HG03521 (cell line): ENCODE measurements around the gene TINCR.
"Not testable (repeated sequence)": the region's sequence is repeated elsewhere in the genome, so short reads cannot be mapped to it uniquely, and the experiment has no call there.

Experiments used
- ATAC-seq: cut with Tn5 transposase; IDR thresholded peaks from one replicate; pipeline ENCODE4 v1.9.1; 2021; ENCODE audit warnings: mild to moderate bottlenecking, moderate library complexity; ENCODE audit not compliant: unreplicated experiment

Gene TINCR

DNA sequence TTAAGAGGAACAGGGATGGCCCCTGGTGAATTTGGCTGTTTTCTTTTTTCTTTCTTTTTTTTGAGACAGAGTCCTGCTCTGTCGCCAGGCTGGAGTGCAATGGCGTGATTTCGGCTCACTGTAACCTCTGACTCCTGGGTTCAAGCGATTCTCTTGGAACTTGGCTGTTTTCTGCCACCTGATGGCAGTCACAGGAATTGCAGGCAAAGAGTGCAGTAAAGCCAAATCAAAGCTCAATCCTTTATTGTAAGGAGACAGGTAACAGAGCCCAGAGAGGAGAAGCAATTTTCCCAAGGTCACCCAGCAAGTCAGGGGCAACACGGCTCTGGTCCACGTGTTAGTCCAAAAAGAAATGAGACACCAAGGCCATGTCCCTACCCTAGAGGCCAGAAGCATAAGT lies 6.2 kb downstream of the TINCR start:
- no peak for ATAC-seq

DNA sequence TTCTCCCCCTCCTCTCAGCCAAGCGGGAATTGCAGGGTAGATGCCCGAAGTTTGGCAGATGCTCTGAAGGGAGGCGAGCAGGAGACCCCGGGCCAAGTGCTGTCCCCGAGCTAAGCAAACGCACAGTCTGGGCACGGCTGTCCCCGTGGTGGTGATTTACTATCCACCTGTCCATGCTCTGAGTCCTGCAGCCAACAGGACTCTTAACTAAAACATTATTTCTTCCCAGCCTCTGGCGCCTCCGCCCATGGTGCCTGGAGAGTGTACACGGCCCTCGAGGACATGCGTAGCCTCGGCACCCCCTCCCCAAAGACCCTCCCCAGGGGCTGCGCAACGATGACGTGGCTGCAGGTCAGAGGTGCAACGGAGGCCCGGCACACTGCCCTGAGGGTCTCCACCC lies 7.6 kb downstream of the TINCR start:
- no peak for ATAC-seq

DNA sequence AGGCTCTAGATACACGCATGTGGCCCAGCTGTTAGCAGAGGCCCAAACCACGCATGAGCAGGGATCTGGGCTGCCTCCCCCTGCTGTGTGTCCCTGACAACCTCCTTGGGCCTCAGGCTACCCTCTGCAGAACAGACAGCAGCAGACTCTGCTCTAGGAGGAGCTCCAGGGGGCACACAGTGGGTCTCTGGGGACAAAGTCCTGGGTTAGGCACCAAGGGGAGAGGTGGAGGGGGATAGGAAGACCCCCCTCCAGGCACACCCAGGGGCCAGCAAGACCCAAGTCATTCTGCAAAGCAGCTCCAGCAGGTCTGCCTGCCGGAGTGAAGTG lies 8.0 kb downstream of the TINCR start:
- no peak for ATAC-seq

DNA sequence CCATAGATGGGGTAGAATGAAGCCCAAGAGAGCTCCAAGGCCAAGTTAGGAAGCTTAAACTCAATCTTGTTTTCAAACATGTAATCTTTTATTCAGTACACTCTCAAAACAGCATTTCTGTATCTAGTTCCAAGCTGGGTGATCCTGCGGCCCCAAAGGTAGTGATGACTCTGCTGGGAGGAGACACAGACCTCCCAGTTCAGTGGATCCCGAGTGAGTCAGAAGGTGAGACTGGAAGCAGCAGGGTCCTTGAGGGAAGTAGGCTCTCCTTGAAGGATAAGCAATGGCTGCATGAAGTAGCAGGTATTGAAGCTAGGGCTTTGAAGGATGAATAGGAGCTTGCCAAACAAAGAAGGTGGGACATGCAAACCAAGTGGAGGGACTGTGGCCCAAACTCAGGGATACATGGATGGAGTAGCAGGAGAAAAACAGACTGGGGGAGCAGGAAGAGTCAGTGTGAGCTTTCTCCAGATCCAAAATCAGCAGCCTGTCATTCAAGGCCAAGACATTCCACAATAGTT lies 9.6 kb downstream of the TINCR start:
- ATAC-seq = no peak

DNA sequence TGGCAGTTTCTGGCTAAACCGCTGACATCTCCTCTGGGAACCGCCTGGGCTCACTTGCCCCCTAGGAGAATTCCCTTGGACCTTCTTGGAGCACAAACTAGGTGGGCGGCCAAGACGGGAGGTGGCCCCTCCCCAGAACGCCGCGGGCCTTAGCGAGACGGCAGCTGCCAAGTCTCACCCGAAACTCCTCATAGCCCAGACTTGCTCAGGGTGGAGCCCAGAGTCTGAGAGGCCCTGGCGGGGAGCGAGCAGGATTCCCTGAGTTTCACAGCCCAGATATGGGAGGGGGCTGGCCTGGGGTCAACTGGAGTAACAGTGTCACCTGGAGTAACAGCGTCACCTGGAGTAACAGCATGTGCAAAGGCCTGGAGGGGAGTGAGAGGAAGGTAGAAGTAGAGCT lies 10.1 kb downstream of the TINCR start:
- ATAC-seq = no peak

DNA sequence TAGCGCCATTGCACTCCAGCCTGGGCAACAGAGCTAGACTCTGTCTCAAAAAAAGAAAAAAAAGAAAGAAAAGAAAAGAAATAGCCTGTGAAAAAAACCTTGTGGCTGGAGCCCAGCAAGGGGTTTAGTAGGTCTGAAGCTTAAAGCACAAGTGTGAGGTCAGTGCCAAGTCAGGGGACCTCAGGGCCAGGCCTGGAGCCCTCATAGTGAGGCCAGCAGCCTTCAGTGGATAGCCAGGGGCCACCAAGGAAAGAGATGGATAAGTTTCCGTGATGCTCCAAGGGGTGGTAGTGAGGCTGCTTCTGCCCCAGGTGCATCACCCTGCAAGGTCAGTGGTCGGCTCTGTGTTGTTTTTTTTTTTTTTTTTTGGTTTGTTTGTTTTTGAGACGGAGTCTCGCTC lies 12.9 kb downstream of the TINCR start:
- ATAC-seq = no peak

DNA sequence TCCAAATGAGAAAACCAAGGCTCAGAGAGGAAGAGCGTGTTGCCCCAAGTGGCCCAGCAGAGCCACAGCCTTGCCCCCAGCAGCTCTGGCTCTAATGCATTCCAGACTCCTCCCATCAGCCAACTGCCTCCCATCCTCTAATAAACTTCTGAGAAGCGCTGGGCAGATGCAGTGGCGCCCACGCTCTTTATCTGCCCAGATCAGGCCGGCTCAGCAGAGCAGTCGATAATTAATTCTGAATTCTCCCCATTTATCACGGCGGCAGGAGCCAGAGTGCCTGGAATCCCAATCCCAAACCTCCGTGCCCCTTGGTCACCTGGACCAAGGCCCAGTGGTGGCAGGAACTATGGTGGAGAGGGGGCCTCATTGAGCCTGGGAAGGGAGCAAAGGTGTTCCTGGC lies 13.9 kb downstream of the TINCR start:
- no peak for ATAC-seq

DNA sequence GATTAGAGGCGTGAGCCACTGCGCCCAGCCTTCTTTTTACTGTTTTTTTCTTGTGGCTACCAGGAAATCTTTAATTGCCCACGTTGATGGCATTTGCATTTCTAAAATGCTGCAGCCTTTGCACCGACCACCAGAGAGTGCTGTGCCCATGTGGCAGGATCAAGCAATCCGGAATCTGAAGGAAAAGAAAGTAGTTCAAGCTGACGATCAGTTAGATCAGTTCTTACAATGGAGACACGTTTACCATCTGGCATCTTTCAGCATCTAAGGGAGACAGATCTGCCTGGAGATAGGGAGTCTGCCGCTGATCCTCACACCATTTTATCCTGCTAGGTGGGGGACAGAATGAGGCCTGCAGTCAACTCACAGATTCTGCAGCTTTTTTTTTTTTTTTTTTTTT lies 19.9 kb downstream of the TINCR start:
- ATAC-seq = no peak

DNA sequence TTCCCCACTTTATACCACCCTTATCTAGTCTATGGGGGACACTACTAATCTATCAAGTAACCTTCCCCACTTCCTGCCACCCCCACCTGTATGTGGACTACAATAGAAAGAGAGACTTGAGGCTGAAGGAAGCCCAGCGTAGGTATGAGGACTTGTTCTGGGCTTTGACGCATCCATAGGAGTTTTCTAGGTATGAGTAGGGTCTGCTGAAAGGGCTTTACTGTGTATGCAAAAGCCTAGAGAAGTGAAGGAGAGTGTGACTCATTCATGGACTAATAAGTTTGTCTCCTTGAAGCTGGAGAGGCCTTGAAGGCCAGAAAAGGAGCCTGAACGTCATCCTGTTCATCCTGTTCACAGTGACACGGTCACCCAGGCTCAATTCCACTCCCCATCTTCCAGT lies 21.8 kb downstream of the TINCR start:
- ATAC-seq = no peak

DNA sequence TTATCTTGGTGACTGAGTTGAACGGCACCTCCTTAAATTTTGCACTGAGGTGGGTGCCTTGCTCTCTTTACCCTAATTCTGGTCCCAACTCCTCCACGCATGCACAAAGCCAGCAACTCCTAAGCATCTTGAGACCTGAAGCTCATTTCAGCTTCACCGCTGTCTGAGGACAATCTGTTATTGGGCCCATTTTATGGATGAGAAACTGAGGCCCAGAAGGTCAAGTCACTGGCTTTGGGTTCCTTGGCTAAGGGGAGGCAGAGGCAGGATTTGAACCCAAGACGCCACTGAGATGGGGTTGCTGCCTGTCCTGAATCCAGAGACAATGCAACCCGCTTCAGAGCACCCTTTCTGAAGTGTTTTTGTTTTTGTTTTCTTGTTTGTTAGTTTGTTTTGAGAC lies 22.7 kb downstream of the TINCR start:
- no peak for ATAC-seq

DNA sequence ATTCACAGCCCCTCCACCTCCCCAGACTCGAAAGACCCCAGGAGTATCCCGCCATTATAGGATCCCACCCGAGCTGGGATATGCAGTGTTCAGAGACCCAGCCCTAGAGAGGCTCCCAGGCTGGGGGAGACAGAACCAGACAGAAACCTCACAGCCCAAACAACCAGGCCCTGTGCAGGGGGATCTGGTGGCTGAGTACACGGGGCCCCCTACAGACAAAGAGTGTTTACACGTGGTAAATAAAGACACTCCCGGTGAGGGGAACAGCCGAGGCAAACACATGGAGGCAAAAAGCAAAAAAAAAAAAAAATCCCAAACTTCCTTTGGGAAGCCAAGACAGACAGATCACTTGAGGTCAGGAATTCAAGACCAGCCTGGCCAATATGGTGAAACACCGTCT lies 25.1 kb downstream of the TINCR start:
- ATAC-seq = no peak

DNA sequence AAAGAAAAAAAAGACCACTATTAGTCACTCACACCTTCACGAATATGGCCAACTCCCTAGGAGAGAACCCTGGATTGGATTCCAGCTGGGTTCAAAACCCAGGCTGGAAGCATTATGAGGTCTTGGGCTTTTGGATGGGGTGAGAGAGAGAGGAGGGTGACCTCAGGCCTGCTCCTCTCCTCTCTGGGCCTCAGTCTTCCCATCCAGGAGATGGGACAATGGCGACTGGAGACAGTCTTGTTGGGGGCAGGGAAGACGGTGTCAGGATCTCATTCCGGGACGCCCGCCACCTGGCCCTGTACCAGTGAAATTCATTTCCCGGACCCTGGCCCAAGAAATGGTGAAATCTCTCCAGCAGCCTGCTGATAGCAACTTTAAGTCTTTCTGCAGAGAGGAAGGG lies 26.3 kb downstream of the TINCR start:
- no peak for ATAC-seq

DNA sequence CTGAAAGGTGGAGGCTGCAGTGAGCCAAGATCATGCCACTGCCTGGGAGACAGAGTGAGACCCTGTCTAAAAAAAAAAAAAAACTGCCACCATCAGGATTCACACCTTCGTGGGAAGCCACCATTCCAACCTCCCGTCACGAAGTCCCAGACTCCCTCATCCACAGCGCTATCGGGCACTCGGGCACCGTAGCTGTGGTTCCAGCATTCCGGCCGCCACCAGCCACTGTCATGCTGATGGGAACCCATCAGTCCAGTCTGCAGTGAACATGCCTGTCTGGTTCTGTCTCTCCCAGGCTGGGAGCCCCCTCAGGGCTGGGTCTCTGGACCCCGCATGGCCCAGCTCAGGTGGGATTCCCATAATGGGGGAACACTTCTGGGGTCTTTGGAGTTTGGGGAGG lies 27.5 kb downstream of the TINCR start:
- ATAC-seq = no peak

DNA sequence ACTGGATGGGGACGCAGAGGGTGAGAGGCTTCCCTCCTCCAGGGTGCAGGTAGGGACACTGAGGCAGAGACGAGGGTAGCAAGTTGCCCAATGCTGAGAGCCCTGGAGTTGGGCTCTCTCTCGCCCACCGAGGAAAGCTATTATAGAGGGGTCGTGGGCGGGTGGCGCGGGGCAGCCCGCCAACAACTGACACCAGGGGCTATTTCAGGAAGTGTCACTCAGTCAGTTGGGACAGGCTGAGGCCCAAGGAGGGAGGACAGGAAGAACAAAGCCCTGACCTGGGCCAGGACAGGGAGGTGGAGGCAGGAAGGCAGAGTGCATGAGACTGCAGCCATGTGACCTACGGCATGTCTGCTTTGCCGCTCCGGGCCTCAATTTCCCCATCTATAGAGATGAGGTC lies 29.9 kb downstream of the TINCR start:
- no peak for ATAC-seq

DNA sequence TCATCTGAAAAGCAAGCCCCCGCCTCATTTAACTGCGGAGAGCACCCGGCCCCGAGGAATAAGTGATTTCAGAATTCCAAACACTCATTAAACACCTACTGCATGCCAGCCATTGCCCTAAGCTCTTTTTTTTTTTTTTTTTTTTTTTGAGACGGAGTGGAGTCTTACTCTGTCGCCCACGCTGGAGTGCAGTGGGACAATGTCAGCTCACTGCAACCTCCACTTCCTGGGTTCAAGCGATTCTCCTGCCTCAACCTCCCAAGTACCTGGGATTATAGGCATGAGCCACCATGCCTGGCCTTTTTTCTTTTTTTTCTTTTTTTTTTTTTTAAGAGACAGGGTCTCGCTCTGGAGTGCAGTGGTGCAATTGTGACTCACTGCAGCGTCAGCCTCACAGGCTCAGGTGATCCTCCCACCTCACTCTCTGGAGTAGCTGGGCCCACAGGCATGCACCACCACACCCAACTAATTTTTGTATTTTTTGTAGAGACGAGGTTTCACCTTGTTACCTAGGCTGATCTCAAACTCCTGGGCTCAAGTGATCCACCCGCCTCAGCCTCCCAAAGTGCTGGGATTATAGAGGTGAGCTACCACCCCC lies 30.7 kb downstream of the TINCR start:
- ATAC-seq = not testable (repeated sequence)

DNA sequence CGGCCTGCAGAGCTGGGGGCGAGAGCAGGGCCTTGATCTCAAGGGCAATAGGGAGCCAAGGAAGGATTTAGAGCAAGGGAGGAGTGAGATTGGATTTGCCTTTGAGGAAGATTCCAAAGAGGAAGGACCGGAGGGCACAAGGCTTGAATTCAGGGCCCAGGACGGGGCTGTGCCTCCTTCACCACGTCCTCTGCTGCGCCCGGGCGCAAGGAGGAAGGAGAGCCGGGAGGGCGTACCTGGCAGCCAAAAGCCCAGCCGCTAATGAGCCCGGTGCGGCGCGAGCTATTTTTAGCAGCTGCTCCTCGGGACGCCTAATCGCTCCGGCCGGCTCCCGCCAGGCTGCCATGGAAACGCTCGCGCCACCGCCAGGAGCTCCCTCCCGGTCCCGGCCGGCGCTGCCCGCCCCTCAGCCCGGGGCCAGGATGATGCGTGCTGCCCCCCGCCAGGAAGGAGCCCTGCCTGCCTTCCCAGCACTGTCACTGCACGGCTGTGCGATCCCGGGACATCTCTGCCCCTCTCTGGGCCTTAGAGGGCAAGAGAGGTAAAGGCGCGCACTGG lies 31.3 kb downstream of the TINCR start:
- no peak for ATAC-seq

DNA sequence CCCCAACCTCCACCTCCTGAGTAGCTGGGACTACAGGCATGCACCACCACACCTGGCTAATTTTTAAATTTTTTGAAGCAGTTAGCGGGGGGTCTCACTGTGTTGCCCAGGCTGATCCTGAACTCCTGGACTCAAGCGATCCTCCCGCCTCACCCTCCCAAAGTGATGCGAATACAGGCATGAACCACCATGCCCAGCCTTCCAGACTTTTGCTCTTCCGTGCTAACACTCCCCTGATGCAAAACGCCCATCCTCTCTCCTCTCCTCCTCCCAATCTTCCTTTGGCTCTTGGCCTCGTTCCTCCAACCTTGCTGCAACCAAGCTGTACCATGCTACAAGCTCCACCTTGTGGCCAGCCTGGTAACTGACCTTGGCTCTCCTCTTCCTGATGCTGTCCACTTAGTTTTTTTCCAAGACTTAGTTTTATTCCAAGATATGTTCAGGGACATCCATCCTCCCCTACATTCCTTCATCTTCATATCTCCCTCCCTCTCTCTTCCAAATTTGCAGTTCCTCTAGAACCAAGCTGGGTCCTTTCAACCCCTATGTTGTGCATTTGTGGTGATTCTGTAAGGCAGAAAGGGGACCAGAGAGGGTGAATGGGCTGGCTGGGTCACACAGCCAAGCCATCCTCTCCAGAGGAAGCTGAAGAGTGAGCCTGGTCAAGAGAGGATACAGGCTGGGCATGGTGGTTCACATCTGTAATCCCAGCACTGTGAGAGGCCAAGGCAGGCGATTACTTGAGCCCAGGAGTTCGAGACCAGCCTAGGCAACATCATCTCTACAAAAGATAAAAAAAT lies 32.8 kb downstream of the TINCR start:
- no peak for ATAC-seq

DNA sequence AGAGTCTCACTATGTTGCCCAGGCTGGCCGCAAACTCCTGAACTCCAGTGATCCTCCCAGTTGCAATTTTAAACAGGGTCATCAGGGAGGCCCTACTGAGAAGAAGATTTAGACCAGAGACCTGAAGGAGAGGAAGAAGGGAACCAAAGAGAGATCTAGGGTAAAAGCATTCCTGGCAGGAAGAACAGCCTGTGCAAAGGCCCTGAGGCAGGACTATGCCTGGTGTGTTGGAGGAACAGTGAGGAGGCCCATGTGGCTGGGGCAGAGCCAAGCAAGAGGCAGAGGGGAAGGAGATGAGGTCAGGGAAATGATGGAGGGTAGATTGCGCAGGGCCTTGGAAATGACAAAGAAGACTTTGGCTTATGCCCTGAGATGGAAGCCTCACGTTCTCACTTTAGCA lies 34.5 kb downstream of the TINCR start:
- ATAC-seq = no peak

DNA sequence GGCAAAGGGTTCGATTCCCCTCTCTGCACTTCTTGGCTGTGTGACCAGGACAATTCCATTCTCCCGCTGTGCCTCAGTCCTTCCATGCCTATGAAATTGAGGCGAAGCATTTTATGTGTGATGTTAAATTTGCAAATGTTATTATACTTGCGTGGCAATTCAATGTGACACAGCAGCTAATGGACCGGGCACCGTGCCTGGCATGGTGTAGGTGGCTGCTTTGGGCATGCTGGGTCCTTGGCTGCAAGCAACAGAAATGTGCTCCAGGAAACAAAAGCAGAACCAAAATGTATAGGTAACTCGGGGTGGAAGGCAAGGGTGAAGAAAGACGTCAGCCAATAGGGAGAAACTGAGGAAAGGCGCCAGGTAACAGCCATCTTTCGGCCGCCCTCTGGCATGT lies 37.1 kb downstream of the TINCR start:
- ATAC-seq = no peak

DNA sequence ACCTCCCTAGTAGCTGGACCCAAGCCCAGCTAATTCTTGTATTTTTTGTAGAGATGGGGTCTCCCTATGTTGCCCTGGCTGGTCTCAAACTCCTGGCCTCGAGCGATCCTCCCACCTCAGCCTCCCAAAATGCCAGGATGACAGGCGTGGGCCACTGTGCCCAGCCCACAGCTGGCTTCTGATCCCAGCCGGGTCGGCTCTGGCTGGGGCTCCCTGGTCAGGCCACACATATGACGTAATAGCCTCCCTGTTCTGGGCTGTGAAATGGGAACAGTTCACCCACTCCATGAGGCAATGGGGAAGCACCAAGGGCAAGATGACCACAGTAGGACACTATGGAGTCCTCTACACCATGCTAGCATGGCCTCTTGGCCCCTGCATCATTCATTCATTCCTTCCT lies 41.1 kb downstream of the TINCR start:
- no peak for ATAC-seq

DNA sequence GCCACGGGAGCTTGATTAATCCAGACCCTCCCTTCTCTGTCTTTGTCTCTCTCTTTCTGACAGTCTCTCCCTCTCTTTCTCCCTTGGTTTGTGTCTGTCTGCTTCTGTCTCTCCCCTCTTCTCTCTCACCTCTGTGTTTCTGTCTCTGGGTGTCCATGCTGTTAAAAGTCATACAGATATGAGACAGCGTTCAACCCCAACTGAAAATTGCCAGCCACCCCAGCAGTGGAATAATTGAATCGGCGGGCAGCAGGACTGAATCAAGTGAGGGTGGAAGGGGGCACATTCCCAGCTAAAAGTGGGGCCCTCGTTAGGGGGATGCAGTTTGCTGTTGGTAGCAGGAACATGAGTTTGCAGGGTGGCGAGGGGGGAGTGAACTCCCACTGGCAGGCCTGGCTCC lies 43.7 kb downstream of the TINCR start:
- ATAC-seq = no peak

DNA sequence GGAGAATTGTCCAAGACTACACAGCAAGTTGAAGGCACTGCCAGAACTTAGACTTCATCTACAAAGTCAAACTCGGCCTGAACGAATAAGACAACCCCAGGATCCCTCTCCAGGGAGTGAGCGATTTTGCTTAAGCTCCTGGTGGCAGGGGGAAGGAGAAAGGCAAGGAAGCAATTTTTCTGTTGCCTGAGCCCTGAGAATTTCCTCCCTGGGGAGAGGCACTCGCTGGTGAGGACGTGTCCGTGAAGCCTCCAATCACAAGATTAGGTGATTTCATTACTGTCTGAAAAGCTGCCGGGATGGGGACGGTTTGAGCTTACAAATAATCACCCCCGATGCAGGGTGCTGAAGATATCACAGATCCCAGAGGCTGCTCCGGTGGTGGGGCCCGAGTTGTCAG lies 45.6 kb downstream of the TINCR start:
- ATAC-seq = no peak

DNA sequence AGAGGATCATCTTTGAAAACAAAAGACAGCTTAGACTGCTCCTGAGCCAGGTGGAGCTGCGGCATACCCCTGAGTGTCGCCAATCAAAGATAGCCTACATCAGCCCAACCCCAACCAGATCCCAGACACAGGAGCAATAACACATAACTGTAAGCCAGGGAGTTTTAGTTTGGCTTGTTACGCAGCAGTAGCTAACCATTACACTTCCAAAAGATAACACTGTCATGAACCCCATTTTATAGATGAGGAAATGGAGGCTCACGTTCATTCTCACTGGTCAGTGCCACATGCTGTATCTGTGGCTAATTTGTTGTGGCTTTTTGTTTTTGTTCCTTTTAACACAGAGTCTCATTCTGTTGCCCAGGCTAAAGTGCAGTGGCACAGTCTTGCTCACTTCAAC lies 47.3 kb downstream of the TINCR start:
- no peak for ATAC-seq
